H1 (cell line): Measurements from ENCODE around the gene NOTCH4. TPM values are rescaled to one million over a fixed set of nuclear protein-coding genes. Genes with fewer than 3 reads are reported as not detected.

Experiments used
- CTCF ChIA-PET: fragments of 300-600 bp; sonication (Branson Sonifier 250); formaldehyde crosslinking; loops from one replicate; lab custom pipeline; 2021; ENCODE audit not compliant: partially characterized antibody; lab: Charles Lee
- POLR2A ChIA-PET: fragments of 300-600 bp; sonication (Branson Sonifier 250); formaldehyde crosslinking; loops from one replicate; lab custom pipeline; 2021; ENCODE audit warnings: inconsistent platforms; ENCODE audit not compliant: partially characterized antibody; lab: Charles Lee
- DNase-seq, 2 experiments: peaks; one replicate each; pipeline versions ENCODE4 v3.0.0 to v3.0.0-alpha.2; 2010 to 2022; ENCODE audit warnings: low spot score in 2 of 2, low read depth in 1 of 2, mixed read lengths in 1 of 2
- FAIRE-seq: peaks from 2 replicates; lab custom pipeline; 2011; peaks lifted over from hg19 to GRCh38; lab: Jason Lieb, UNC
- H2AFZ ChIP-seq: 2 replicates; pipeline ENCODE4 v1.8.1; 2012; ENCODE audit warnings: low read length, inconsistent platforms
- H2AK5ac ChIP-seq: 2 replicates; pipeline ENCODE4 v1.6.1; 2013; ENCODE audit warnings: low read depth, low read length
- H2BK120ac ChIP-seq: replicated peaks from 2 replicates; pipeline ENCODE3; 2013; ENCODE audit warnings: low read depth, low read length, inconsistent platforms
- H2BK12ac ChIP-seq: 2 replicates; pipeline ENCODE4 v1.6.1; 2013; ENCODE audit warnings: low read depth, low read length
- H2BK15ac ChIP-seq: 2 replicates; pipeline ENCODE4 v1.6.1; 2013; ENCODE audit warnings: low read length
- H2BK20ac ChIP-seq: 2 replicates; pipeline ENCODE4 v1.6.1; 2013; ENCODE audit warnings: low read length
- H2BK5ac ChIP-seq: 2 replicates; pipeline ENCODE4 v1.6.1; 2013; ENCODE audit warnings: low read depth, low read length
- H3K14ac ChIP-seq: 2 replicates; pipeline ENCODE4 v1.6.1; 2013; ENCODE audit warnings: inconsistent platforms; ENCODE audit not compliant: insufficient read length
- H3K18ac ChIP-seq: 2 replicates; pipeline ENCODE4 v1.6.1; 2013; ENCODE audit warnings: low read length; ENCODE audit errors: extremely low read depth
- H3K23ac ChIP-seq: 2 replicates; pipeline ENCODE4 v1.6.1; 2013; ENCODE audit warnings: inconsistent platforms; ENCODE audit not compliant: insufficient read length
- H3K23me2 ChIP-seq: 2 replicates; pipeline ENCODE4 v1.6.1; 2013; ENCODE audit warnings: low read depth, low read length
- H3K27ac ChIP-seq: 2 replicates; pipeline ENCODE4 v1.6.1; 2011; ENCODE audit warnings: low read depth, low read length, inconsistent platforms
- H3K27me3 ChIP-seq, 4 experiments: replicated peaks in 1 of 4; 1 replicate in 1 of 4; 2 replicates in 3 of 4; pipeline versions ENCODE4 v1.6.1 to v1.8.1; 2011 to 2013; ENCODE audit warnings: low read length in 3 of 4, mild to moderate bottlenecking in 3 of 4, inconsistent platforms in 2 of 4, mixed read lengths in 2 of 4, moderate library complexity in 1 of 4; ENCODE audit not compliant: control insufficient read depth in 3 of 4, insufficient read depth in 3 of 4; ENCODE audit errors: extremely low read depth in 1 of 4
- H3K36me3 ChIP-seq, 4 experiments: 2 replicates each; pipeline versions ENCODE4 v1.6.1 to v1.8.1; 2011 to 2013; ENCODE audit warnings: mild to moderate bottlenecking in 4 of 4, low read length in 3 of 4, moderate library complexity in 2 of 4, control low read depth in 1 of 4, inconsistent platforms in 1 of 4; ENCODE audit not compliant: insufficient read depth in 4 of 4, control insufficient read depth in 2 of 4
- H3K4ac ChIP-seq: replicated peaks from 2 replicates; pipeline ENCODE3; 2013; ENCODE audit warnings: low read length, low read depth, mixed read lengths, inconsistent platforms; ENCODE audit not compliant: insufficient read length
- H3K4me1 ChIP-seq, 4 experiments: replicated peaks in 1 of 4; 1 replicate in 1 of 4; 2 replicates in 3 of 4; pipeline versions ENCODE4 v1.6.1 to v1.8.1; 2011 to 2013; ENCODE audit warnings: low read length in 3 of 4, inconsistent platforms in 2 of 4, mixed read lengths in 1 of 4; ENCODE audit not compliant: insufficient read depth in 4 of 4, control insufficient read depth in 3 of 4
- H3K4me2 ChIP-seq, 2 experiments: 2 replicates each; pipeline versions ENCODE4 v1.6.1 to v1.8.1; 2011 to 2013; ENCODE audit warnings: low read depth in 2 of 2, low read length in 2 of 2, control low read depth in 1 of 2, inconsistent platforms in 1 of 2, mild to moderate bottlenecking in 1 of 2; ENCODE audit not compliant: insufficient read depth in 1 of 2
- H3K4me3 ChIP-seq, 4 experiments: fragments of 200-600, 300-600 bp in 1 of 4; sonication (generic), shearing (Covaris generic), sonication (Bioruptor Twin) in 1 of 4; 2 replicates each; pipeline versions ENCODE4 v1.5.1 to v1.8.1; 2011 to 2016; ENCODE audit warnings: low read length in 4 of 4, low read depth in 3 of 4, control low read depth in 2 of 4, inconsistent platforms in 2 of 4, mild to moderate bottlenecking in 2 of 4, mixed read lengths in 1 of 4, moderate library complexity in 1 of 4; ENCODE audit not compliant: insufficient read depth in 2 of 4; ENCODE audit errors: extremely low read depth in 1 of 4
- H3K56ac ChIP-seq: replicated peaks from 2 replicates; pipeline ENCODE3; 2013; ENCODE audit warnings: low read depth, mild to moderate bottlenecking, mixed read lengths, low read length, inconsistent platforms; ENCODE audit not compliant: insufficient read length
- H3K79me1 ChIP-seq: 2 replicates; pipeline ENCODE4 v1.6.1; 2013; ENCODE audit warnings: low read depth, low read length, control low read depth
- H3K79me2 ChIP-seq, 2 experiments: 2 replicates each; pipeline versions ENCODE4 v1.6.1 to v1.8.1; 2012 to 2013; ENCODE audit warnings: low read length in 2 of 2, mild to moderate bottlenecking in 2 of 2, inconsistent platforms in 1 of 2; ENCODE audit not compliant: insufficient read depth in 2 of 2, control insufficient read depth in 1 of 2
- H3K9ac ChIP-seq, 4 experiments: replicated peaks in 1 of 4; 1 replicate in 1 of 4; 2 replicates in 3 of 4; pipeline versions ENCODE4 v1.6.1 to v1.8.1; 2011 to 2013; ENCODE audit warnings: low read depth in 3 of 4, low read length in 3 of 4, control low read depth in 2 of 4, mild to moderate bottlenecking in 2 of 4, moderate library complexity in 2 of 4, inconsistent platforms in 1 of 4; ENCODE audit errors: extremely low read depth in 1 of 4
- H3K9me3 ChIP-seq, 2 experiments: 2 replicates each; pipeline versions ENCODE4 v1.6.1 to v1.8.1; 2012 to 2013; ENCODE audit warnings: mild to moderate bottlenecking in 2 of 2, moderate library complexity in 2 of 2, control low read depth in 1 of 2, inconsistent platforms in 1 of 2, low read depth in 1 of 2, low read length in 1 of 2, mixed read lengths in 1 of 2; ENCODE audit not compliant: insufficient read depth in 2 of 2
- H4K20me1 ChIP-seq, 2 experiments: replicated peaks in 1 of 2; 2 replicates each; pipeline versions ENCODE3 to v1.8.1; 2011 to 2013; ENCODE audit warnings: inconsistent platforms in 2 of 2, low read length in 2 of 2, mild to moderate bottlenecking in 1 of 2; ENCODE audit not compliant: insufficient read depth in 2 of 2, control insufficient read depth in 1 of 2
- H4K5ac ChIP-seq: 2 replicates; pipeline ENCODE4 v1.6.1; 2013; ENCODE audit warnings: low read length, low read depth, mixed read lengths, inconsistent platforms; ENCODE audit not compliant: insufficient read length
- H4K8ac ChIP-seq: 2 replicates; pipeline ENCODE4 v1.8.0; 2013; ENCODE audit warnings: mild to moderate bottlenecking, moderate library complexity, low read length, inconsistent platforms; ENCODE audit not compliant: insufficient read depth; ENCODE audit errors: extremely low read depth
- H4K91ac ChIP-seq: replicated peaks from 2 replicates; pipeline ENCODE3; 2013; ENCODE audit warnings: low read length, mixed read lengths, inconsistent platforms; ENCODE audit not compliant: insufficient read length
- CEBPB ChIP-seq: IDR thresholded peaks from 2 replicates; pipeline ENCODE4 v1.6.1; 2012; ENCODE audit warnings: low read depth, low read length
- RAD21 ChIP-seq, 2 experiments: IDR thresholded peaks in 1 of 2; conservative IDR thresholded peaks in 1 of 2; 2 replicates each; pipeline ENCODE4 v1.6.1; 2011; ENCODE audit warnings: low read depth in 2 of 2, low read length in 2 of 2, improper control_type of control experiment in 1 of 2, inconsistent platforms in 1 of 2, mild to moderate bottlenecking in 1 of 2, moderate library complexity in 1 of 2
- RNF2 ChIP-seq: fragments of 200-900, 300-1000 bp; sonication (generic); IDR thresholded peaks from 2 replicates; pipeline ENCODE4 v1.7.1; 2016; ENCODE audit warnings: borderline replicate concordance, low read depth, mild to moderate bottlenecking, antibody characterized with exemption, low read length; ENCODE audit not compliant: poor library complexity, severe bottlenecking; ENCODE audit errors: missing control alignments
- SIRT6 ChIP-seq: IDR thresholded peaks from one replicate; pipeline ENCODE4 v1.7.1; 2012; ENCODE audit warnings: low read length, inconsistent platforms
- SUZ12 ChIP-seq: fragments of 200-600 bp; sonication (generic); IDR thresholded peaks from 2 replicates; pipeline ENCODE4 v1.6.1; 2012; ENCODE audit warnings: mild to moderate bottlenecking, inconsistent platforms, low read length, moderate library complexity, mixed read lengths
- TAF1 ChIP-seq: IDR thresholded peaks from 2 replicates; pipeline ENCODE4 v1.6.1; 2011; ENCODE audit warnings: mild to moderate bottlenecking, low read depth, low read length
- WGBS, 2 experiments: shearing (Covaris generic) in 1 of 2; methylation state at CpG; one replicate each; pipeline versions ENCODE4 v1.1.6 to v1.1.7; 2013 to 2015; ENCODE audit warnings: low lambda C conversion rate in 2 of 2, mixed read lengths in 2 of 2, inconsistent platforms in 1 of 2, low coverage in 1 of 2, missing lambda C conversion rate in 1 of 2; ENCODE audit not compliant: insufficient replicate concordance in 2 of 2, insufficient coverage in 1 of 2, insufficient read length in 1 of 2; ENCODE audit errors: extremely low coverage in 1 of 2, missing lambda C conversion rate in 1 of 2; 5-methylcytosine and 5-hydroxymethylcytosine counted together
- polyA plus RNA-seq, 7 experiments: library from polyadenylated mRNA; depleted of rRNA in 3 of 7; stranded (reverse) in 5 of 7; unstranded in 2 of 7; fragments of >200 nt in 5 of 7; fragments of 200-250 nt in 2 of 7; gene quantifications; 1 replicate in 5 of 7; 2 replicates in 1 of 7; 4 replicates in 1 of 7; pipeline versions ENCODE4 v1.2.1 to v1.2.3, GENCODE V29; 2011 to 2013; ENCODE audit warnings: missing spikeins in 2 of 7, mixed read lengths in 2 of 7
- total RNA-seq: library from RNA; stranded (reverse); fragmentation: NEBNext Ultra II Directional; extraction: Animal tissue kit (Norgen Biotek cat#: 25700); gene quantifications from 2 replicates; pipeline ENCODE4 v1.2.1, GENCODE V29; 2021
- TF ChIP-seq, protein P1 (sequence below): IDR thresholded peaks from 2 replicates; pipeline ENCODE4 v1.6.1; 2012; ENCODE audit warnings: inconsistent platforms
- TF ChIP-seq, protein P2 (sequence below), 3 experiments: IDR thresholded peaks; 1 replicate in 2 of 3; 2 replicates in 1 of 3; pipeline versions ENCODE4 v1.5.1 to v1.6.1; 2011; ENCODE audit warnings: low read length in 3 of 3, mild to moderate bottlenecking in 3 of 3, inconsistent platforms in 2 of 3, low read depth in 1 of 3, moderate library complexity in 1 of 3; ENCODE audit not compliant: insufficient read depth in 1 of 3; ENCODE audit errors: control extremely low read depth in 1 of 3

NOTCH4 gene
- total and polyA plus RNA-seq, 2 of the 8 experiments (the other 6 are each of a cell fraction or from before 2014, with no cell fraction given): 1.9 to 2.8 TPM

DNA sequence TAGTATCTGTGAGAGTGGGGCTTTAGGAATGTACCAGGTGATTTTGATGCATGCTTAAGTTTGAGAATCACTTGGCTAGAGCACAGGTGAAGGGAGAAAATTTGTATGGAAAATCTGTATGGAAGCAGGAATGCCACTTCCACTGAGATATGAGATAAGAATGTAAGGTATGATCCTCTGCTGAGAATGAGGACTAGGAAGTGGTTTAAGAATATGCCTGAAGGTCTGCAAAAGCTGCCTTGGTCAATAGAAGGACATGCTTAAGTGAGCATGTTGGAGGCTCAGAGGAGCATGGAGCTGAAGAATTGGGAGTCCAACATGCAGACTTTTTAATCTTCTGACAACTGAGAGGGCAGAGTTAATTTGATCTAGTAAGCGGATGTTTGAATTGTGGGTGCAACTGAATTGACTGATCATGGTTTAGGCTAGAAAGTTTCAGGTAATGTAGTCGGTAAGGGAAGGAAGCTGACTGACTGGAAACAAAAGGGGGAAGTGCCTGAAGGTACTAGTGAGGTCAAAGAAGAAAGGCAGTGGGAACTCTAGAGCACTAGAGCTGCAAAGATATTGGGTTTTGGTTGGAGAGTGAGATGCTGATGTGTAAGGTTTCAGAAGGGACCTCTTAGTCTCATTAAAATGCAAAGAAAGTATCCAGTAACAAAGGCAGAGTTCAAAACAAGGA, 28.6 kb upstream of the NOTCH4 start:
- CTCF ChIA-PET: interaction anchor here (0.9 to 8.5 kb wide), 3 partner anchors 161 to 440 kb away, joined by 3 to 51 read pairs (median 3); no protein-coding TSS in a partner anchor
- H3K79me1 ChIP-seq: no peaks in the 10 kb centered on the region
- TF ChIP-seq, protein P1, sequence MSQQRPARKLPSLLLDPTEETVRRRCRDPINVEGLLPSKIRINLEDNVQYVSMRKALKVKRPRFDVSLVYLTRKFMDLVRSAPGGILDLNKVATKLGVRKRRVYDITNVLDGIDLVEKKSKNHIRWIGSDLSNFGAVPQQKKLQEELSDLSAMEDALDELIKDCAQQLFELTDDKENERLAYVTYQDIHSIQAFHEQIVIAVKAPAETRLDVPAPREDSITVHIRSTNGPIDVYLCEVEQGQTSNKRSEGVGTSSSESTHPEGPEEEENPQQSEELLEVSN: no peak
- TF ChIP-seq SUZ12 (no peak), TAF1 (no peak), CEBPB (no peak), RNF2 (no peak), SIRT6 (no peak), RAD21 (IDR thresholded peaks at IDR 0.05 in 1 of 2, conservative IDR thresholded peaks at IDR 0.05 in 1 of 2; ENCODE audit: low read depth in 2 of 2, low read length in 2 of 2) (no peak)
- TF ChIP-seq, protein P2, sequence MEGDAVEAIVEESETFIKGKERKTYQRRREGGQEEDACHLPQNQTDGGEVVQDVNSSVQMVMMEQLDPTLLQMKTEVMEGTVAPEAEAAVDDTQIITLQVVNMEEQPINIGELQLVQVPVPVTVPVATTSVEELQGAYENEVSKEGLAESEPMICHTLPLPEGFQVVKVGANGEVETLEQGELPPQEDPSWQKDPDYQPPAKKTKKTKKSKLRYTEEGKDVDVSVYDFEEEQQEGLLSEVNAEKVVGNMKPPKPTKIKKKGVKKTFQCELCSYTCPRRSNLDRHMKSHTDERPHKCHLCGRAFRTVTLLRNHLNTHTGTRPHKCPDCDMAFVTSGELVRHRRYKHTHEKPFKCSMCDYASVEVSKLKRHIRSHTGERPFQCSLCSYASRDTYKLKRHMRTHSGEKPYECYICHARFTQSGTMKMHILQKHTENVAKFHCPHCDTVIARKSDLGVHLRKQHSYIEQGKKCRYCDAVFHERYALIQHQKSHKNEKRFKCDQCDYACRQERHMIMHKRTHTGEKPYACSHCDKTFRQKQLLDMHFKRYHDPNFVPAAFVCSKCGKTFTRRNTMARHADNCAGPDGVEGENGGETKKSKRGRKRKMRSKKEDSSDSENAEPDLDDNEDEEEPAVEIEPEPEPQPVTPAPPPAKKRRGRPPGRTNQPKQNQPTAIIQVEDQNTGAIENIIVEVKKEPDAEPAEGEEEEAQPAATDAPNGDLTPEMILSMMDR (IDR thresholded peaks at IDR 0.05; ENCODE audit: control extremely low read depth in 1 of 3, insufficient read depth in 1 of 3, low read depth in 1 of 3, low read length in 3 of 3): no peak

More for the DNA sequence above, 28.6 kb upstream of the NOTCH4 start:
- Histone ChIP-seq H3K27ac (no peak overlapping the region), H2BK5ac (no peak overlapping the region), H3K23me2 (peaks cover 7% of the 10 kb centered on the region; the same call in 1 of the 2 replicates), H3K4me2 (no peak overlapping the region), H3K14ac (peak overlapping the region; percentile 72), H4K91ac (no peak overlapping the region), H3K4me3 (no peak overlapping the region; a peak in 1 of 8 replicates), H2AFZ (no peak overlapping the region), H3K4ac (no peak overlapping the region), H2BK15ac (no peak overlapping the region), H3K4me1 (peaks cover 2 to 5% (median 3%) of the 10 kb centered on the region in 4 experiments; a peak in 4 of 7 replicates), H3K23ac (no peak overlapping the region), H3K27me3 (no peaks in the 10 kb centered on the region), H2AK5ac (no peak overlapping the region), H3K36me3 (no peaks in the 10 kb centered on the region), H2BK12ac (no peak overlapping the region), H4K20me1 (no peaks in the 10 kb centered on the region), H3K9me3 (peaks cover 12 to 15% of the 10 kb centered on the region in 2 experiments), H2BK120ac (no peak overlapping the region), H3K56ac (no peak overlapping the region), H2BK20ac (no peak overlapping the region), H3K18ac (no peak overlapping the region), H3K79me2 (no peaks in the 10 kb centered on the region), H4K8ac (no peak overlapping the region), H4K5ac (no peak overlapping the region), H3K9ac (no peak overlapping the region)
- FAIRE-seq (no peak), DNase-seq (no peak)
- WGBS, 2 experiments: 85% methylated on average over 2 of the region's 2 CpGs; no CpG with 5 or more reads in 1 of the 2 experiments
- POLR2A ChIA-PET: no interaction called here
